Keratinocyte (primary cell): ENCODE measurements around the gene THRB.

Source experiments
- EZH2 ChIP-seq: IDR thresholded peaks from one replicate; pipeline ENCODE4 v1.6.1; 2012; ENCODE audit warnings: inconsistent platforms, mild to moderate bottlenecking, low read length, moderate library complexity
- TF ChIP-seq, protein P1 (sequence below), 3 experiments: IDR thresholded peaks in 1 of 3; conservative IDR thresholded peaks in 1 of 3; optimal IDR thresholded peaks in 1 of 3; 2 replicates in 2 of 3; 3 replicates in 1 of 3; pipeline versions ENCODE3 to v1.5.1; 2011; ENCODE audit warnings: low read length in 3 of 3, mild to moderate bottlenecking in 3 of 3, moderate library complexity in 2 of 3, control low read depth in 1 of 3, inconsistent platforms in 1 of 3; ENCODE audit not compliant: insufficient read depth in 2 of 3; ENCODE audit errors: extremely low read depth in 1 of 3

DNA sequence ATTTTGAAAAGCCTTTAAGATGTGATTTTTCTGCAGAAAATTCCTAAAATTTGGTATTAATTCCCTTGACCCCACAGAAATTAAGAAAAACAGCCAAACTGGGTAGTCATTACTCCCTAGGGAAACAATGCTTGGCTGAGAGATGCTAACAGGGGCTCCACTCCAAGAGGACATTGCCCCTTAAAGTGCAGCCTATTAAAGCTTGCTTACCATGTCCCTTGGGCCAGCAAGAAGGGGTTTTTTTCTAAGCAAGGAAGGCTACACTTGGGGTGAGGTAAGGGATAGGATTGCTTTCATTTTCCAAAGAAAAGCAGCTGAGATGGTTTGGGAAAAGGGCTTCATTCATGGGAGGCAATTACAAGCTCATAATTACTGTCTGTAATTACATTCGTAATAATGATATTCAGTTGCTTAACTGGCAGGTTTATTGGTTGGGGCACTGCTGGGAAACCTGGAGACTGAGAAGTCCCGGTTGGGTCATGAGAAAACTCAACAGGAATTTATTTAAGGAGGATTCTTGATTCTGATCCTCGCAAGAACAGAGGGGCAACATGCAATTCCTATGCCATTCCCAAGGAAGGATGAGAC lies 302.1 kb downstream of the THRB start:
- TF ChIP-seq, protein P1, sequence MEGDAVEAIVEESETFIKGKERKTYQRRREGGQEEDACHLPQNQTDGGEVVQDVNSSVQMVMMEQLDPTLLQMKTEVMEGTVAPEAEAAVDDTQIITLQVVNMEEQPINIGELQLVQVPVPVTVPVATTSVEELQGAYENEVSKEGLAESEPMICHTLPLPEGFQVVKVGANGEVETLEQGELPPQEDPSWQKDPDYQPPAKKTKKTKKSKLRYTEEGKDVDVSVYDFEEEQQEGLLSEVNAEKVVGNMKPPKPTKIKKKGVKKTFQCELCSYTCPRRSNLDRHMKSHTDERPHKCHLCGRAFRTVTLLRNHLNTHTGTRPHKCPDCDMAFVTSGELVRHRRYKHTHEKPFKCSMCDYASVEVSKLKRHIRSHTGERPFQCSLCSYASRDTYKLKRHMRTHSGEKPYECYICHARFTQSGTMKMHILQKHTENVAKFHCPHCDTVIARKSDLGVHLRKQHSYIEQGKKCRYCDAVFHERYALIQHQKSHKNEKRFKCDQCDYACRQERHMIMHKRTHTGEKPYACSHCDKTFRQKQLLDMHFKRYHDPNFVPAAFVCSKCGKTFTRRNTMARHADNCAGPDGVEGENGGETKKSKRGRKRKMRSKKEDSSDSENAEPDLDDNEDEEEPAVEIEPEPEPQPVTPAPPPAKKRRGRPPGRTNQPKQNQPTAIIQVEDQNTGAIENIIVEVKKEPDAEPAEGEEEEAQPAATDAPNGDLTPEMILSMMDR (optimal IDR thresholded peaks at IDR 0.05 in 1 of 3, IDR thresholded peaks at IDR 0.05 in 1 of 3, conservative IDR thresholded peaks at IDR 0.05 in 1 of 3; ENCODE audit: extremely low read depth in 1 of 3, insufficient read depth in 2 of 3, low read length in 3 of 3) = no peak
- TF ChIP-seq EZH2 = no peak
